Fibroblast of the aortic adventitia (primary cell): ENCODE measurements around the gene DNAH11. TPM values are rescaled to one million over a fixed set of nuclear protein-coding genes. Genes with fewer than 3 reads are reported as not detected.

ENCODE experiments used
- DNase-seq: peaks from one replicate; pipeline ENCODE4 v3.0.0-alpha.2; 2010; ENCODE audit warnings: low read depth
- H3K4me3 ChIP-seq: 2 replicates; pipeline ENCODE4 v1.5.1; 2011; ENCODE audit warnings: low read depth, mild to moderate bottlenecking, control low read depth, low read length, moderate library complexity
- total RNA-seq: library from RNA; depleted of rRNA; stranded (reverse); fragments of >200 nt; gene quantifications from 2 replicates; pipeline ENCODE4 v1.2.3, GENCODE V29; 2012; ENCODE audit warnings: low replicate concordance
- TF ChIP-seq, protein P1 (sequence below): IDR thresholded peaks from 2 replicates; pipeline ENCODE4 v1.5.1; 2011; ENCODE audit warnings: mild to moderate bottlenecking, low read length, control low read depth, inconsistent platforms; ENCODE audit not compliant: insufficient read depth

The DNAH11 gene
- total RNA-seq, 1 donor: 2.7 TPM

DNA sequence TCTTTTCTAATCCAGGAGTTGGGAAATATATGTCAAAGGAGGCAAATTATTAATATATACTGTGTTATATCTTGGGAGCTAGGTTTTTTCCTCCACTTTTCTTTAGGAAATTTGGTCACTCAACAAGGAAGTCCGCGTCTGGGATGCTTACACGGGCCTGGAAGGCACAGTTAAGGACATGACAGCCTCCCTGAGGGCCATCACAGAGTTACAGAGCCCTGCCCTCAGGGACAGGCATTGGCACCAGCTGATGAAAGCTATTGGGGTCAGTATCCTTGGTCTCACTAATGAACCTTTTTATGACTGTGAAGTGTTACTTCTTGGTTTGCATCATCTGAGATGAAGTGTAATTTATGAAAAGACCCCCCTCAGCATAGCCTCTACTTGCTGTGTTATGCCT lies 74.7 kb downstream of the DNAH11 start:
- no peak for DNase-seq
- no peak overlapping the region for H3K4me3 ChIP-seq
- TF ChIP-seq, protein P1, sequence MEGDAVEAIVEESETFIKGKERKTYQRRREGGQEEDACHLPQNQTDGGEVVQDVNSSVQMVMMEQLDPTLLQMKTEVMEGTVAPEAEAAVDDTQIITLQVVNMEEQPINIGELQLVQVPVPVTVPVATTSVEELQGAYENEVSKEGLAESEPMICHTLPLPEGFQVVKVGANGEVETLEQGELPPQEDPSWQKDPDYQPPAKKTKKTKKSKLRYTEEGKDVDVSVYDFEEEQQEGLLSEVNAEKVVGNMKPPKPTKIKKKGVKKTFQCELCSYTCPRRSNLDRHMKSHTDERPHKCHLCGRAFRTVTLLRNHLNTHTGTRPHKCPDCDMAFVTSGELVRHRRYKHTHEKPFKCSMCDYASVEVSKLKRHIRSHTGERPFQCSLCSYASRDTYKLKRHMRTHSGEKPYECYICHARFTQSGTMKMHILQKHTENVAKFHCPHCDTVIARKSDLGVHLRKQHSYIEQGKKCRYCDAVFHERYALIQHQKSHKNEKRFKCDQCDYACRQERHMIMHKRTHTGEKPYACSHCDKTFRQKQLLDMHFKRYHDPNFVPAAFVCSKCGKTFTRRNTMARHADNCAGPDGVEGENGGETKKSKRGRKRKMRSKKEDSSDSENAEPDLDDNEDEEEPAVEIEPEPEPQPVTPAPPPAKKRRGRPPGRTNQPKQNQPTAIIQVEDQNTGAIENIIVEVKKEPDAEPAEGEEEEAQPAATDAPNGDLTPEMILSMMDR: no peak

DNA sequence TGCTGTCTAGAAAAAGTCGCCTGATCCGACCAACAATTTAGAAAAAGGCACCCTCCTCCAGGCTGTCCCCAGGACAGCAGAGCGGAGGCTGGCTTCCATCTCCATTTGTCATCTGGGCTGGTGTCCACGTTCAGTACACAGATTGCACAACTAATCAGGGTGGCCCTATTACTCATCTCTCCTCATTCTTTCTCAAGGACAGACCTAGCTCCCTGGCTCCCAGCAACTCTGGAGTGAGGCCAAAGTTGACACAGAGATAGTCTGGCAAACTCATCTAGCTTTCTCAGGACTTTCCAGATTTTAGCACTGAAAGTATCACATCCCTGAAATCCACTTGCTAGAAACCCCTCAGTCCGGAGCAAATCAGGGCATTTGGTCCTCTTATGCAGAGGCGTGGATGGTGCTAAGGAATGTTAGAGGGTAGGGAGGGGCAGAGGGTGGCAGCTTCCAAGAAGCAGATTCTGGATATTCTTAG lies 75.1 kb downstream of the DNAH11 start:
- peak; percentile 91 for DNase-seq
- TF ChIP-seq, protein P1: no peak
- no peak overlapping the region for H3K4me3 ChIP-seq

DNA sequence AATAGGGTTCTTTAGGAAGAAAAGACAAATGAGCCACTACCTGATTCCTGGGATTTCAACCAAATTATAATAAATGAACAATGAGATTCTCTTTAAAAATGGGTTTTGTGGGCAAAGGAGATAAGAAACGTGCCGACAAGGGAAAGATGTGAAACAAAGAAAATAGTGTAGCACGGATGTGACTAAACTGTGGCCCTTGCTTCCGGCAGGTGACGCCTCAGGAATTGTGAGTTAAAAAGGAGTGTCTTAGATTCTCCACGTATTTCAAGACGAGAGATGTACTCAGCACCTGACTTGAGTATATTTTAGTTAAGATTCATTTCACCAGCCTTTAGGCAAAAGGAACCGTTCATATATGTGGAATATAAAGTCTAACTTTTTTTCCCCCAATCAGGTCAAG lies 75.9 kb downstream of the DNAH11 start:
- no peak for DNase-seq
- TF ChIP-seq, protein P1: no peak
- no peak overlapping the region for H3K4me3 ChIP-seq

DNA sequence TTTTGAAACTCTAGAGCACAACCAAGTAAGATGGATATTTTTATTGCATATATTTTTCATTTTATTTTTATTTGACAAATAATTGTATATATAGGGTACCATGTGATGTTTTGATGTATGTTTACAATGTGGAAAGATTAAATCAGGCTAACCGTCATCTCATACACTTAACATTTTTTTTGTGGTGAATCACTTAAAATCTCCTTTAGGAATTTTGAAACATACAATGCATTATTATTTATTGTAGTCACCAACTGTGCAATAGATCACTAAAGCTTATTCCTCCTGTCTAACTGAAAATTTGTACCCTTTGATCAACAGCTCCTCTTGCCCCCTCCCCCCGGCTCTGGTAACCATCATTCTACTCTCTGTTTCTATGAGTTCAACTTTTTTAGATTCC lies 77.2 kb downstream of the DNAH11 start:
- DNase-seq: no peak
- TF ChIP-seq, protein P1: no peak
- no peak overlapping the region for H3K4me3 ChIP-seq

DNA sequence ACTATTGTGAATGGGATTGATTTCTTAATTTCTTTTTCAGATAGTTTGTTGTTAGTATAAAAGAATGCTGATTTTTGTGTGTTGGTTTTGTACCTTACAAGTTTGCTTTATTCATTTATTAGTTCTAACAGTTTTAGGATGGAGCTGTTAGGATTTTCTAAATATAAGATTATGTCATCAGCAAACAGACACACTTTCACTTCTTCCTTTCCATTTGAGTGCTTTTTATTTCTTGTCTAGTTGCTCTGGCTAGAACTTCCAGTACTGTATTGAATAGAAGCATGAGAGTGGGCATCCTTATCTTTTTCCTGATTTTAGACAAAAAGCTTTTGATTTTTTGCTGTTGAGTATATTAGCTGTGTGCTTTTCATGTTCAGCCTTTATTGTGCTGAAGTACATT lies 81.5 kb downstream of the DNAH11 start:
- no peak overlapping the region for H3K4me3 ChIP-seq
- DNase-seq: no peak
- TF ChIP-seq, protein P1: no peak

DNA sequence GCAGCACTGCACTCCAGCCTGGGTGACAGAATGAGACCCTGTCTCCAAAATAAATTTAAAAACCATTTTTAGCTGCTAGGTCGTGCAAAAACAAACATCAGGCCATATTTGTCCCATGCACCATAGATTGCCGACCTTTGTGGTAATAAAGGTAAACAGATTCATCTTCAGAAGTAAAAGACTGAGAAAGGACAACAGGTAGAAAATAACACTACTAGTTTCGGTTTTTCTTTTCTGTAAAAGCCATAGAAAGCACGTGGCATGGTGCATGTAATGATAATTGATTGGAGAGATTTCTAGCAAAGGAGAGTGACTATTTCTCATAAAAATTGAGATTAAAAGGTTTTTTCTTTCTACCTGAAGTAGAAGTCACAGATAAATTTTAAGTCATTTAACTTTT lies 93.9 kb downstream of the DNAH11 start:
- TF ChIP-seq, protein P1: no peak
- DNase-seq: no peak
- H3K4me3 ChIP-seq: no peak overlapping the region

DNA sequence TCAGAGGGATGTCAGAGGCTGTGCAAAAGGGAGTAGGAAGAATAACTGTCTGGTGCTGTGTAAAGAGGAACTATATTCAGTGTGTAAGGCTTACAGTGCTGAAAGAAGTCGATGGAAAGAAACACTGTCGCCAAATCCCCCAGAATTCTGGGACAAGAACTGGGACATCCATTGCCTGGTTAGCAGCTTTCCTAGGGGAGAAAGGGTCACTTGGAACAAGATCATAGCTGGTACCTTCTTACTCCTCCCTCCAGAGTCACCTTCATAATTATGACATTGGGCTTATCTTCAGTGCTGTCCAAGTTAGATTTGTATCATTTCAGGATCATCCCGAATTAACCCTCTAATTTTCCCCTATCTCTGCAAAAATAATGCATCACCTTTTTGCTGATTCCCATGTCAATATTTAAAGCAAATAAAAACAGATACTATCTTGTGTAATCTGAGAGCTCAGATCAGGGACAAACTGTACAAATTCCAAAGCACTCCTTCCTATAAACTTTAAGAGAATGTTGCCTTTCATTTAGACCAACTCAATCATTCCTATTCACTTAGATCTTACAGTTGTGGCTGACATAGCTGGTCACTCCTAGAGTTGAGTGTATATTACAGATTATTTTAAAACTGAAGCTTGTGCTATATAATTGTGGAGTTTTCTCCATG lies 96.5 kb downstream of the DNAH11 start:
- no peak for DNase-seq
- TF ChIP-seq, protein P1: no peak
- H3K4me3 ChIP-seq: no peak overlapping the region
